PFSK-1 (cell line): Measurements from ENCODE around the gene PLXNC1.

Experiments used
- FOXP2 ChIP-seq: optimal IDR thresholded peaks from 2 replicates; pipeline ENCODE3; 2011; ENCODE audit warnings: borderline replicate concordance, control low read depth, inconsistent platforms; ENCODE audit not compliant: insufficient read depth; ENCODE audit errors: extremely low read length, extremely low read depth
- POLR2AphosphoS5 ChIP-seq: IDR thresholded peaks from 2 replicates; pipeline ENCODE4 v1.6.1; 2012; ENCODE audit warnings: low read depth, mild to moderate bottlenecking, control low read depth, low read length, moderate library complexity
- REST ChIP-seq, 2 experiments: IDR thresholded peaks; 2 replicates each; pipeline versions ENCODE4 v1.6.1 to v1.8.0; 2011 to 2012; ENCODE audit warnings: low read depth in 2 of 2, low read length in 2 of 2, control low read depth in 1 of 2, inconsistent platforms in 1 of 2, mild to moderate bottlenecking in 1 of 2, moderate library complexity in 1 of 2; ENCODE audit not compliant: insufficient read depth in 1 of 2
- SIN3A ChIP-seq: IDR thresholded peaks from 2 replicates; pipeline ENCODE4 v1.6.1; 2012; ENCODE audit warnings: mild to moderate bottlenecking, low read length, moderate library complexity, borderline replicate concordance; ENCODE audit not compliant: insufficient read depth
- TAF1 ChIP-seq: IDR thresholded peaks from 2 replicates; pipeline ENCODE4 v1.6.1; 2012; ENCODE audit warnings: low read length, control low read depth, borderline replicate concordance; ENCODE audit not compliant: insufficient read depth

The PLXNC1 gene

GRCh38 chr12:94284046-94284445, 135.7 kb downstream of the PLXNC1 start:
- no peak for TF ChIP-seq FOXP2
- no peak for TF ChIP-seq TAF1
- TF ChIP-seq REST (IDR thresholded peaks at IDR 0.05; ENCODE audit: insufficient read depth in 1 of 2, low read depth in 2 of 2, low read length in 2 of 2): no peak

GRCh38 chr12:94284859-94285258, 136.5 kb downstream of the PLXNC1 start:
- TF ChIP-seq TAF1 (no peak), REST (IDR thresholded peaks at IDR 0.05; ENCODE audit: insufficient read depth in 1 of 2, low read depth in 2 of 2, low read length in 2 of 2) (peak; percentile 56 to 85)

- no peak for TF ChIP-seq REST (IDR thresholded peaks at IDR 0.05; ENCODE audit: insufficient read depth in 1 of 2, low read depth in 2 of 2, low read length in 2 of 2)
- TF ChIP-seq POLR2AphosphoS5: no peak
- no peak for TF ChIP-seq SIN3A
- TF ChIP-seq TAF1: no peak
- TF ChIP-seq FOXP2: no peak
Measured at GRCh38 chr12:94285943-94286582, 137.7 kb downstream of the PLXNC1 start.

- no peak for TF ChIP-seq POLR2AphosphoS5
- no peak for TF ChIP-seq TAF1
- TF ChIP-seq FOXP2: no peak
- TF ChIP-seq REST (IDR thresholded peaks at IDR 0.05; ENCODE audit: insufficient read depth in 1 of 2, low read depth in 2 of 2, low read length in 2 of 2): no peak
- TF ChIP-seq SIN3A: no peak
Measured at GRCh38 chr12:94286583-94287244, 138.3 kb downstream of the PLXNC1 start.

GRCh38 chr12:94287245-94287628, 138.9 kb downstream of the PLXNC1 start:
- TF ChIP-seq REST (IDR thresholded peaks at IDR 0.05; ENCODE audit: insufficient read depth in 1 of 2, low read depth in 2 of 2, low read length in 2 of 2) (no peak), TAF1 (no peak), SIN3A (no peak), POLR2AphosphoS5 (no peak), FOXP2 (no peak)
